Stimulated activated CD4-positive, alpha-beta T cell treated with anti-CD3 and anti-CD28 coated beads, Interleukin-1b, Interleukin-23, amount 100 ng/mL, for 24 hours (primary cell): ENCODE measurements around the gene TMEM53.
"Not testable (repeated sequence)": the region's sequence is repeated elsewhere in the genome, so short reads cannot be mapped to it uniquely, and the experiment has no call there.

Experiments used
- DNase-seq, 4 experiments: peaks; one replicate each; pipeline ENCODE4 v3.0.0-alpha.2; 2020; ENCODE audit warnings: low read depth in 4 of 4, low spot score in 1 of 4

The TMEM53 gene

GRCh38 chr1:44673675-44674112, 587 bp downstream of the TMEM53 start:
- DNase-seq: no peak

- DNase-seq: no peak
These were observed 1.2 kb downstream of the TMEM53 start for GRCh38 chr1:44672961-44673674.

- no peak for DNase-seq
These were observed 1.9 kb downstream of the TMEM53 start for GRCh38 chr1:44672254-44672955.

- DNase-seq: no peak
These were observed 3.3 kb downstream of the TMEM53 start for GRCh38 chr1:44670751-44671640.

GRCh38 chr1:44666719-44667118, 7.6 kb downstream of the TMEM53 start:
- DNase-seq: not testable (repeated sequence)

GRCh38 chr1:44664730-44665370, 9.4 kb downstream of the TMEM53 start:
- DNase-seq: peak in 3 of 4 experiments; percentile 10 to 18 (median 14)

- no peak for DNase-seq
These were observed 10.9 kb downstream of the TMEM53 start for GRCh38 chr1:44663417-44663816.

- DNase-seq: no peak
These were observed 11.6 kb downstream of the TMEM53 start for GRCh38 chr1:44662683-44663030.

- no peak for DNase-seq
These were observed 12.2 kb downstream of the TMEM53 start for GRCh38 chr1:44661781-44662682.

- DNase-seq: no peak
These were observed 14.1 kb downstream of the TMEM53 start for GRCh38 chr1:44660176-44660575.

GRCh38 chr1:44659566-44659965, 14.7 kb downstream of the TMEM53 start:
- DNase-seq: no peak

- no peak for DNase-seq
These were observed 18.7 kb downstream of the TMEM53 start for GRCh38 chr1:44655609-44656008.

- no peak for DNase-seq
These were observed 19.6 kb downstream of the TMEM53 start for GRCh38 chr1:44654621-44655187.

GRCh38 chr1:44653107-44653964, 20.9 kb downstream of the TMEM53 start:
- no peak for DNase-seq

- peak; percentile 51 to 67 (median 63) for DNase-seq
These were observed 21.7 kb downstream of the TMEM53 start for GRCh38 chr1:44652445-44653106.

GRCh38 chr1:44651069-44651468, 23.2 kb downstream of the TMEM53 start:
- DNase-seq: no peak

GRCh38 chr1:44650159-44650831, 24.0 kb downstream of the TMEM53 start:
- no peak for DNase-seq

GRCh38 chr1:44649788-44650158, 24.5 kb downstream of the TMEM53 start:
- no peak for DNase-seq
